Neural progenitor cell (in vitro differentiated cells): ENCODE measurements around the gene PFDN1.

Experiments
- CTCF ChIP-seq: fragments of 200-600 bp; sonication (generic); IDR thresholded peaks from 2 replicates; pipeline ENCODE4 v1.5.1; 2017; ENCODE audit warnings: antibody characterized with exemption, mild to moderate bottlenecking
- EZH2phosphoT487 ChIP-seq: fragments of 200-600 bp; sonication (generic); IDR thresholded peaks from 2 replicates; pipeline ENCODE4 v1.6.1; 2017; ENCODE audit warnings: antibody characterized with exemption

GRCh38 chr5:140312791-140313189, 9.9 kb upstream of the PFDN1 start:
- TF ChIP-seq CTCF (no peak), EZH2phosphoT487 (no peak)
